Breast epithelium (tissue), 4 donors: ENCODE measurements around the gene ACADVL. TPM values are rescaled to one million over a fixed set of nuclear protein-coding genes. Genes with fewer than 3 reads are reported as not detected.
A peak's percentile ranks its signal among the peaks of the same experiment; 100 is the strongest.

ENCODE experiments used
- DNase-seq, 2 donors: peaks; one replicate each; pipeline ENCODE4 v3.0.0-alpha.2; 2019; ENCODE audit warnings: low spot score in 2 of 2
- H3K27ac ChIP-seq, 2 donors: fragments of 200-600 bp; sonication (generic) in 1 of 2; one replicate each; pipeline ENCODE4 v1.5.1; 2016 to 2019; ENCODE audit warnings: mild to moderate bottlenecking in 1 of 2
- H3K27me3 ChIP-seq, 2 donors: fragments of 200-600 bp; sonication (generic) in 1 of 2; one replicate each; pipeline versions ENCODE4 v1.5.1 to v1.6.0; 2017 to 2019; ENCODE audit warnings: control low read depth in 1 of 2, mild to moderate bottlenecking in 1 of 2
- H3K36me3 ChIP-seq: fragments of 200-600 bp; one replicate; pipeline ENCODE4 v1.5.1; 2019
- H3K4me1 ChIP-seq, 2 donors: fragments of 200-600 bp; sonication (generic); one replicate each; pipeline ENCODE4 v1.5.1; 2016 to 2019; ENCODE audit warnings: control low read depth in 1 of 2
- H3K4me3 ChIP-seq, 3 donors: fragments of 200-600 bp; sonication (generic); 1 replicate in 2 of 3; 2 replicates in 1 of 3; pipeline ENCODE4 v1.5.1; 2016 to 2019; ENCODE audit warnings: mild to moderate bottlenecking in 3 of 3, moderate library complexity in 2 of 3
- H3K9me3 ChIP-seq, 2 donors: fragments of 200-600 bp; sonication (generic) in 1 of 2; one replicate each; pipeline ENCODE4 v1.5.1; 2016 to 2019; ENCODE audit warnings: control low read depth in 1 of 2
- POLR2A ChIP-seq: fragments of 450-650 bp; IDR thresholded peaks from one replicate; pipeline ENCODE4 v1.6.1; 2016; ENCODE audit warnings: antibody characterized with exemption, mild to moderate bottlenecking, moderate library complexity
- POLR2AphosphoS5 ChIP-seq, 3 donors: sonication (generic); formaldehyde crosslinking; IDR thresholded peaks; one replicate each; pipeline ENCODE4 v1.6.1; 2017; ENCODE audit warnings: antibody characterized with exemption in 3 of 3
- intact Hi-C: fragments of 100-400 bp; cut with DNase I; formaldehyde crosslinking; loops from one replicate; pipeline ENCODE4 v1.15.1; 2023; ENCODE audit warnings: low total_unique reads
- total RNA-seq, 3 donors: library from RNA; depleted of rRNA; stranded (reverse); fragments of >200 nt; gene quantifications; one replicate each; pipeline ENCODE4 v1.1.0, GENCODE V29; 2016
- TF ChIP-seq, protein P1 (sequence below), 3 donors: fragments of 450-650 bp; IDR thresholded peaks; one replicate each; pipeline ENCODE4 v1.5.1; 2016 to 2017; ENCODE audit warnings: antibody characterized with exemption in 3 of 3, mild to moderate bottlenecking in 3 of 3, moderate library complexity in 3 of 3

Gene ACADVL
- total RNA-seq, 3 donors from 2014 or later = 421 to 1,002 (median 829) TPM

DNA sequence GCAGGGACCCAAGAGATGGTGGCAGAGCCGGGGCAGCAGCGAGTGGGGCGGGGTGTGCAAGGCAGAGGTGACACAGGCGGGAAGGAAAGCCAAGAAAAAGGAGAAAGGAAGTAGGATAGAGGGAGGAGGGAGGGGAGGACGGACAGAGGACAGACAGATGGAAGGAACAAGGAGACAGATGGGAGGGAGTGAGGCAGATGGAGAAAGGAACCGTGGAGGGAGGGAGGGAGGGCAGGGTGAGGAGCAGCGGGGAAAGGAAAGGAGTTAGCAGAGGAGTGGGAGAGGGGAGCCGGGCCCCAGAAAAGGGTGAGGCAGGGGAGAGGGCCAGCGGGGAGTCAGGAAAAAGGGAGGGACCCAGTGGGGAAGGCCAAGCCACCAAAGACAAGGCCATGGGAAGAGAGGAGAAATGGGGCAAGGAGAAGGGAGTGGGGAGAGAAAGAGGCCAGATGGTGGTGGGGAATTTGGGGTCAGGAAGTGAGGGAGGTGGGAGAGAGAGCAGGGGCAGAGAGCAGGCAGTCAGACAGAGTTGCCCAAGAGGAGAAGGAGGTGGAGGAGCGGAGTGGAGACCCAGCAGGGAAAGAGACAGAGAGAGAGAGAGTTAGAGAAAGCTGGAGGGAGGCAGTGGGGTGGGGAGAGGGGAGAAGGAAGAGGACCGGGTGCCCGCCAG lies 27.3 kb upstream of the ACADVL start:
- intact Hi-C loops = no loop called here
- Histone ChIP-seq H3K36me3 (no peaks in the 10 kb centered on the region), H3K4me3 (no peak overlapping the region), H3K4me1 (no peaks in the 10 kb centered on the region), H3K27ac (no peak overlapping the region), H3K27me3 (no peaks in the 10 kb centered on the region), H3K9me3 (no peaks in the 10 kb centered on the region)
- no peak for TF ChIP-seq POLR2A
- no peak for TF ChIP-seq POLR2AphosphoS5 (IDR thresholded peaks at IDR 0.05)
- TF ChIP-seq, protein P1, sequence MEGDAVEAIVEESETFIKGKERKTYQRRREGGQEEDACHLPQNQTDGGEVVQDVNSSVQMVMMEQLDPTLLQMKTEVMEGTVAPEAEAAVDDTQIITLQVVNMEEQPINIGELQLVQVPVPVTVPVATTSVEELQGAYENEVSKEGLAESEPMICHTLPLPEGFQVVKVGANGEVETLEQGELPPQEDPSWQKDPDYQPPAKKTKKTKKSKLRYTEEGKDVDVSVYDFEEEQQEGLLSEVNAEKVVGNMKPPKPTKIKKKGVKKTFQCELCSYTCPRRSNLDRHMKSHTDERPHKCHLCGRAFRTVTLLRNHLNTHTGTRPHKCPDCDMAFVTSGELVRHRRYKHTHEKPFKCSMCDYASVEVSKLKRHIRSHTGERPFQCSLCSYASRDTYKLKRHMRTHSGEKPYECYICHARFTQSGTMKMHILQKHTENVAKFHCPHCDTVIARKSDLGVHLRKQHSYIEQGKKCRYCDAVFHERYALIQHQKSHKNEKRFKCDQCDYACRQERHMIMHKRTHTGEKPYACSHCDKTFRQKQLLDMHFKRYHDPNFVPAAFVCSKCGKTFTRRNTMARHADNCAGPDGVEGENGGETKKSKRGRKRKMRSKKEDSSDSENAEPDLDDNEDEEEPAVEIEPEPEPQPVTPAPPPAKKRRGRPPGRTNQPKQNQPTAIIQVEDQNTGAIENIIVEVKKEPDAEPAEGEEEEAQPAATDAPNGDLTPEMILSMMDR (IDR thresholded peaks at IDR 0.05) = no peak
- no peak for DNase-seq

GRCh38 chr17:7195971-7196370 lies 23.8 kb upstream of the ACADVL start:
- no peaks in the 10 kb centered on the region for H3K9me3 ChIP-seq
- H3K4me1 ChIP-seq = no peaks in the 10 kb centered on the region
- no peaks in the 10 kb centered on the region for H3K27me3 ChIP-seq
- TF ChIP-seq, protein P1 (IDR thresholded peaks at IDR 0.05) = no peak
- TF ChIP-seq POLR2A (no peak), POLR2AphosphoS5 (IDR thresholded peaks at IDR 0.05) (no peak)
- intact Hi-C loops = no loop called here
- H3K27ac ChIP-seq = no peak overlapping the region
- H3K4me3 ChIP-seq = no peak overlapping the region
- no peak for DNase-seq
- no peaks in the 10 kb centered on the region for H3K36me3 ChIP-seq

DNA sequence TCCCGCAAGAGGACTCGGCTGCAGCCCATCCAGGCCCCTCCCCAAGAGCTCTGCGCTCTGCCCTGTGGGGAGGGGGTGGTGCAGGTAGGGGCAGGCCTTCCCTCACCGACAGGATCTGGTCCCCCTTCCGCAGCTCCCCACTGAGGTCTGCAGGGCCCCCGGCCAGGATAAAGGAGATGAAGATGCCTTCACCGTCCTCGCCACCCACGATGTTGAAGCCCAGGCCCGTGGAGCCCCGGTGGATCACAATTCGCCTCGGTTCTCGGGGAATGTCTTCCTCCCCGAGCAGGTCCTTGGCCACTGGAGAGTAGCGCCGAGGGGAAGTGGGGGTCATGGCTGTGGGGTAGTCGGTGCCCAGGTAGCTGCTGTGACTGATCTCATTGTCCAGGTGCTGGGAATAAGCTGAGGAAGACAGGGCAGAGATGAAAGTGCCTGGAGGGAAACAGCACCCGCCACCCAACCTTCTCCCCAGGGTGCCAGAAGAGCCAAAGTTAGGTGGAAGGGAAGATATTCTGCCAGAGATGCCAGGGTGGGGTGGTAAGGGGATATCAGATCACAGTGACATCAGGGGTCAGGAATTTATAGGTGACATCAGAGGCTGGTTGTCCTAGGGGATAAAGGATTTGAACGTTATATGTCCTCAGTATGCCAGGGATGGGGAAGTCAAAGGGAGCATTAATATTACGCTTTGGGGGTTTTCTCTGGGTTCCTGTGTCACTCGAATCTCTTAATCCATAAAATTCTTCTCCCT lies 22.9 kb upstream of the ACADVL start:
- H3K4me1 ChIP-seq = no peaks in the 10 kb centered on the region
- intact Hi-C loops = no loop called here
- no peak overlapping the region for H3K4me3 ChIP-seq
- TF ChIP-seq POLR2AphosphoS5 (IDR thresholded peaks at IDR 0.05) = no peak
- TF ChIP-seq POLR2A = no peak
- TF ChIP-seq, protein P1 (IDR thresholded peaks at IDR 0.05) = no peak
- H3K9me3 ChIP-seq = no peaks in the 10 kb centered on the region
- no peak for DNase-seq
- H3K27ac ChIP-seq = no peak overlapping the region
- H3K36me3 ChIP-seq = no peaks in the 10 kb centered on the region
- no peaks in the 10 kb centered on the region for H3K27me3 ChIP-seq

DNA sequence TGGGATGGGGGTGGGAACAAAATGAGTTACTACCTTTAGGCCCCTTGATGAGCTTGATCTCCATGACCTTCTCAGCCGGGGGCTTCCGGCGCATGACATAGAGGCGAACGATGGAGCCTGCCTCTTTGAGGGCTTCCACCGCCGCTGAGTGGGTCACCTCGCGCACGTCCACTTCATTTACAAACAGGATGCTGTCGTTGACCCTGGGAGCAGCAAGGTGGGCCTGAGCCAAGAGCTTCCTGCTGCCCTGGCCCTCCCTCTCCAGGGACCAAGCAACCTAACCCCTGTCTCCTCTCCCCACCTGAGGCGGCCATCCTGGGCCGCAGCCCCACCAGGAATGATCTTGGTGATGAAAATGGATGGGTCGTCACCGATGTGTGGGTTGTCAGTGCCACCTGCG lies 16.3 kb upstream of the ACADVL start:
- no peak for TF ChIP-seq POLR2AphosphoS5 (IDR thresholded peaks at IDR 0.05)
- TF ChIP-seq, protein P1 (IDR thresholded peaks at IDR 0.05) = no peak
- no peak for TF ChIP-seq POLR2A
- no peak overlapping the region for H3K27ac ChIP-seq
- no peaks in the 10 kb centered on the region for H3K4me1 ChIP-seq
- no peaks in the 10 kb centered on the region for H3K27me3 ChIP-seq
- intact Hi-C loops = loop anchor here (2.0 kb wide), 1 partner anchor 77 kb away; the partner anchor contains the start of gene SLC2A4
- no peaks in the 10 kb centered on the region for H3K36me3 ChIP-seq
- no peak overlapping the region for H3K4me3 ChIP-seq
- no peak for DNase-seq
- H3K9me3 ChIP-seq = no peaks in the 10 kb centered on the region

DNA sequence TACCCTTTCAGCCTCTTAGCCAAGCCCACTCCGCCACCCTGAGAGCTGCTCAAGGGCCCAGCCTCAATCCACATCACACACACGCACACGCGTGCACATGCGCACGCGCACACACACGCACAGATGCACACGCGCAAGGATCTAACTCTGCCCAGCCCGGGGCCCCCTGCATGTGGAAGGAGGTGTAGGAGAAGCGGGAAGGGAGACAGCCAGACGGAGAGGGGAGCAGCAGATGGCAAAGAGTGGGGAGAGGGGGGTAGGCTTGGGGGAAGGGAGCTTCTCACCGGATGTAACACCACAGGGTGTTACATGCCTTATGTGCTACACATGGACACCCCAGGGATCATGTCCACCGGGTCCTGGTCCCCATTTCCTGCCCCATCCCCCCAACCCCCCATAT lies 15.4 kb upstream of the ACADVL start:
- TF ChIP-seq, protein P1 (IDR thresholded peaks at IDR 0.05) = no peak
- TF ChIP-seq POLR2AphosphoS5 (IDR thresholded peaks at IDR 0.05) (no peak), POLR2A (no peak)
- DNase-seq = no peak
- intact Hi-C loops = no loop called here
- Histone ChIP-seq H3K27ac (peak overlapping the region; percentile 68 to 81), H3K36me3 (no peaks in the 10 kb centered on the region), H3K4me1 (no peaks in the 10 kb centered on the region), H3K9me3 (no peaks in the 10 kb centered on the region), H3K27me3 (no peaks in the 10 kb centered on the region), H3K4me3 (peak overlapping the region; percentile 45 to 71 (median 55))
